Smooth muscle cell (in vitro differentiated cells): ENCODE data around the gene WDR76. TPM values are rescaled to one million over a fixed set of nuclear protein-coding genes. Genes with fewer than 3 reads are reported as not detected.
A peak's percentile ranks its signal among the peaks of the same experiment; 100 is the strongest.

Experiments used
- DNase-seq: peaks from one replicate; lab custom pipeline; 2025; ENCODE audit not compliant: unreplicated experiment; lab: John Stamatoyannopoulos, UW
- H2AFZ ChIP-seq: fragments of 200-600 bp; sonication (generic); 2 replicates; pipeline ENCODE4 v1.6.0; 2016; ENCODE audit warnings: antibody characterized with exemption, low read depth, mild to moderate bottlenecking
- H3F3A ChIP-seq: fragments of 200-600 bp; sonication (generic); 2 replicates; pipeline ENCODE4 v1.6.0; 2017; ENCODE audit warnings: antibody characterized with exemption, low read depth
- H3K27ac ChIP-seq: fragments of 200-600 bp; sonication (generic); 2 replicates; pipeline ENCODE4 v1.5.1; 2016; ENCODE audit warnings: low read depth, mild to moderate bottlenecking
- H3K27me3 ChIP-seq: fragments of 200-600 bp; sonication (generic); 2 replicates; pipeline ENCODE4 v1.6.1; 2016; ENCODE audit warnings: low read depth, mild to moderate bottlenecking
- H3K36me3 ChIP-seq: fragments of 200-600 bp; sonication (generic); 2 replicates; pipeline ENCODE4 v1.5.1; 2016; ENCODE audit warnings: low read depth
- H3K4me1 ChIP-seq: fragments of 200-600 bp; sonication (generic); 2 replicates; pipeline ENCODE4 v1.5.1; 2016; ENCODE audit warnings: low read depth
- H3K4me2 ChIP-seq: fragments of 200-600 bp; sonication (generic); 2 replicates; pipeline ENCODE4 v1.6.0; 2016; ENCODE audit warnings: mild to moderate bottlenecking
- H3K4me3 ChIP-seq: fragments of 200-600 bp; sonication (generic); 2 replicates; pipeline ENCODE4 v1.5.1; 2016; ENCODE audit warnings: mild to moderate bottlenecking
- H3K79me2 ChIP-seq: fragments of 200-600 bp; sonication (generic); 2 replicates; pipeline ENCODE4 v1.6.0; 2016; ENCODE audit warnings: low read depth, mild to moderate bottlenecking
- H3K9ac ChIP-seq: fragments of 200-600 bp; sonication (generic); 2 replicates; pipeline ENCODE4 v1.6.0; 2016; ENCODE audit warnings: low read depth
- H3K9me3 ChIP-seq: fragments of 200-600 bp; sonication (generic); replicated peaks from 2 replicates; pipeline ENCODE4 v1.5.1; 2016; ENCODE audit warnings: low read depth
- H4K20me1 ChIP-seq: fragments of 200-600 bp; sonication (generic); 2 replicates; pipeline ENCODE4 v1.6.0; 2016; ENCODE audit warnings: low read depth
- WGBS: methylation state at CpG from one replicate; pipeline ENCODE4 v1.1.7; 2016; ENCODE audit warnings: low lambda C conversion rate; 5-methylcytosine and 5-hydroxymethylcytosine counted together
- polyA plus RNA-seq: library from polyadenylated mRNA; unstranded; fragments of >200 nt; fragmentation: Nextera tagmentation; extraction: Ambion mirVana; gene quantifications from 2 replicates; pipeline ENCODE4 v1.2.1, GENCODE V29; 2016
- total RNA-seq: library from RNA; depleted of rRNA; stranded (reverse); fragments of >200 nt; gene quantifications from 2 replicates; pipeline ENCODE4 v1.2.3, GENCODE V29; 2014
- TF ChIP-seq, protein P1 (sequence below): fragments of 200-600 bp; sonication (generic); IDR thresholded peaks from 2 replicates; pipeline ENCODE4 v1.5.1; 2017; ENCODE audit warnings: borderline replicate concordance, mild to moderate bottlenecking, antibody characterized with exemption; ENCODE audit not compliant: insufficient read depth, poor library complexity, severe bottlenecking

WDR76 gene
- total RNA-seq: 9.8 and 19.7 TPM in 2 replicates
- 3.4 and 3.9 TPM in 2 replicates for polyA plus RNA-seq

GRCh38 chr15:43826508-43827341, at the start of gene WDR76:
Gene WDR76 (plus strand): TSS chr15:43827002. CDS start chr15:43827033, 31 bp downstream.
- peak within 1 kb of the TSS; percentile 43 for H3K9ac ChIP-seq
- peaks cover 26% of the 10 kb centered on the region for H3K79me2 ChIP-seq

DNA sequence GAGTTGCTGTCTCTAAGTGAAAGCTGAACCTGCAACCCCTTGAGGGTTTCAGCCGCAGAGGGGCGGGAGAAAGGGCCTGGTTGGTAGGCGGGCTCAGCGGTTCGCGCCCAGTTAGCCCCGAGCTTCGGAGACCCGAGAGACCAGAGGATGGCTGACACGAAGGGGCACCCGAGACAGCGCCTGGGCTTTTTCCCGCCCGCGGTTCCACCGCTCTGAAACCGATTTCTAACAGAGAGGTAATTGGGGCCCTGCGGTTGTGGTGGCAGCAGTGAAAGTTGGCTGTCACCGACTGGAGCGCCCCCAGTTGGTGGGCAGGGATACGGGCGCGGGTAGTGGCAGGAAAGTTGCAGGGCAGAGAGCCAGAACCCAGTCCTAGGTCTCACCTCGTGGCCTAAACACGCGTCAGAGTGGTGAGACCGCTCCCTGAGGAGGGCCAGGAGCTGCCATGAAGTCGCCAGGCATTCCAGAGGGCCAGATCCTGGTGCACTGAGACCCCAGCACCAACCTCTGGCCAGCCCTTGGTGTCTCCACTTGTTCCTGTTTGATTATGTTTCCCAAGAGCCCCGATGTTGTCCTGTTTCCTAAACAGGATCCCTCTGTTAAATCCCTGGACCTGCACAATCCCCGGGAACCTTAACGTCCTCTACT, 49.4 kb upstream of the WDR76 start:
- Histone ChIP-seq H3K4me1 (peaks cover 4% of the 10 kb centered on the region), H3K9me3 (no peaks in the 10 kb centered on the region), H3K79me2 (no peaks in the 10 kb centered on the region), H4K20me1 (peaks cover 9% of the 10 kb centered on the region), H2AFZ (peak overlapping the region; percentile 61), H3K9ac (peak overlapping the region; percentile 18), H3K36me3 (peaks cover under 1% of the 10 kb centered on the region), H3K4me3 (peak overlapping the region; percentile 67), H3F3A (peaks cover 28% of the 10 kb centered on the region), H3K4me2 (peak overlapping the region; percentile 88), H3K27me3 (no peaks in the 10 kb centered on the region), H3K27ac (peak overlapping the region; percentile 14)
- DNase-seq: peak; percentile 55
- TF ChIP-seq, protein P1, sequence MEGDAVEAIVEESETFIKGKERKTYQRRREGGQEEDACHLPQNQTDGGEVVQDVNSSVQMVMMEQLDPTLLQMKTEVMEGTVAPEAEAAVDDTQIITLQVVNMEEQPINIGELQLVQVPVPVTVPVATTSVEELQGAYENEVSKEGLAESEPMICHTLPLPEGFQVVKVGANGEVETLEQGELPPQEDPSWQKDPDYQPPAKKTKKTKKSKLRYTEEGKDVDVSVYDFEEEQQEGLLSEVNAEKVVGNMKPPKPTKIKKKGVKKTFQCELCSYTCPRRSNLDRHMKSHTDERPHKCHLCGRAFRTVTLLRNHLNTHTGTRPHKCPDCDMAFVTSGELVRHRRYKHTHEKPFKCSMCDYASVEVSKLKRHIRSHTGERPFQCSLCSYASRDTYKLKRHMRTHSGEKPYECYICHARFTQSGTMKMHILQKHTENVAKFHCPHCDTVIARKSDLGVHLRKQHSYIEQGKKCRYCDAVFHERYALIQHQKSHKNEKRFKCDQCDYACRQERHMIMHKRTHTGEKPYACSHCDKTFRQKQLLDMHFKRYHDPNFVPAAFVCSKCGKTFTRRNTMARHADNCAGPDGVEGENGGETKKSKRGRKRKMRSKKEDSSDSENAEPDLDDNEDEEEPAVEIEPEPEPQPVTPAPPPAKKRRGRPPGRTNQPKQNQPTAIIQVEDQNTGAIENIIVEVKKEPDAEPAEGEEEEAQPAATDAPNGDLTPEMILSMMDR: peak; percentile 54
- 4% methylated on average over 31 of the region's 31 CpGs for WGBS

More at GRCh38 chr15:43826508-43827341, at the start of gene WDR76:
- H3K9me3 ChIP-seq: no peaks in the 10 kb centered on the region
- no peaks in the 10 kb centered on the region for H4K20me1 ChIP-seq
- DNase-seq: peak; percentile 20
- H3K4me2 ChIP-seq: peak within 1 kb of the TSS; percentile 83
- H2AFZ ChIP-seq: peak within 1 kb of the TSS; percentile 88
- H3K27me3 ChIP-seq: no peaks in the 10 kb centered on the region
- peaks cover 8% of the 10 kb centered on the region for H3F3A ChIP-seq
- peaks cover 15% of the 10 kb centered on the region for H3K4me1 ChIP-seq
- peak within 1 kb of the TSS; percentile 58 for H3K4me3 ChIP-seq
- H3K27ac ChIP-seq: no peak within 1 kb of the TSS
- no peaks in the 10 kb centered on the region for H3K36me3 ChIP-seq
- 13% methylated on average over 46 of the region's 48 CpGs for WGBS
- TF ChIP-seq, protein P1: no peak

- peaks cover 8% of the 10 kb centered on the region for H4K20me1 ChIP-seq
- H3K27me3 ChIP-seq: no peaks in the 10 kb centered on the region
These were observed 47.8 kb upstream of the WDR76 start for GRCh38 chr15:43779016-43779415.

More at GRCh38 chr15:43779016-43779415, 47.8 kb upstream of the WDR76 start:
- Histone ChIP-seq H3K36me3 (no peaks in the 10 kb centered on the region), H2AFZ (no peak overlapping the region), H3K4me1 (peaks cover 4% of the 10 kb centered on the region), H3F3A (peaks cover 16% of the 10 kb centered on the region), H3K79me2 (no peaks in the 10 kb centered on the region), H3K9ac (no peak overlapping the region), H3K27ac (no peak overlapping the region), H3K9me3 (no peaks in the 10 kb centered on the region), H3K4me2 (no peak overlapping the region), H3K4me3 (no peak overlapping the region)
- 80% methylated on average over 1 of the region's 1 CpG for WGBS
- TF ChIP-seq, protein P1: no peak
- no peak for DNase-seq
